ENCODE data around the gene EPHA1. TPM values are rescaled to one million over a fixed set of nuclear protein-coding genes. Genes with fewer than 3 reads are reported as not detected.
A peak's percentile ranks its signal among the peaks of the same experiment; 100 is the strongest.

Gene EPHA1
- total RNA-seq, 2 donors from 2014 or later = 0.24 TPM; not detected in 1

DNA sequence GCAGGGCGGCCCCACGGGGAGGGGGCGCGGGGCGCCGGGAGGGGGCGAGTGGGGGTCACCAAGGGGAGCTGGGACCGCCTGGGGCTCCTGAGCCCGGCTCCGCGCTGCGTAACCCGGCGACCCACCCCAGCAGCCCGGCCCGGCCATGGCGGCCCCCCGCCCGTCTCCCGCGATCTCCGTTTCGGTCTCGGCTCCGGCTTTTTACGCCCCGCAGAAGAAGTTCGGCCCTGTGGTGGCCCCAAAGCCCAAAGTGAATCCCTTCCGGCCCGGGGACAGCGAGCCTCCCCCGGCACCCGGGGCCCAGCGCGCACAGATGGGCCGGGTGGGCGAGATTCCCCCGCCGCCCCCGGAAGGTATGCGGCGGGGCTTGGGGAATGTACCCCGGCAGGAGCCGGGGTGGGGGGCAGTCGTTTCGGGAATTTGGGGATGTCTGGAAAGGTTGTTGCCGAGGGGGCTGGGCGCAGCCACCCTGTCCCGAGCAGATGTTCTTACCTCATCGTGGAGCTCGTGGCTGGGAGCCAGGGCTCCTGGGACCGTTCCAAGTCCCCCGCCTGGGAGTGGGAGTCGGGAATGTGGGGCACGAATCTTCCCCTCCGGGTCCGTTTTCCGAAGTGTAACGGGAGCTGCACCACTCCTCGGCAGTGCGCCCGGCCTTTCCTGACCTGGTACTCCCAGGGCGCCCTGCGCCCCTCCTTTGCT, 27.1 kb downstream of the EPHA1 start:
- DNase-seq (ENCODE audit: low spot score) = peak; percentile 94
- intact Hi-C loops (cut with DNase I) = no loop called here

DNA sequence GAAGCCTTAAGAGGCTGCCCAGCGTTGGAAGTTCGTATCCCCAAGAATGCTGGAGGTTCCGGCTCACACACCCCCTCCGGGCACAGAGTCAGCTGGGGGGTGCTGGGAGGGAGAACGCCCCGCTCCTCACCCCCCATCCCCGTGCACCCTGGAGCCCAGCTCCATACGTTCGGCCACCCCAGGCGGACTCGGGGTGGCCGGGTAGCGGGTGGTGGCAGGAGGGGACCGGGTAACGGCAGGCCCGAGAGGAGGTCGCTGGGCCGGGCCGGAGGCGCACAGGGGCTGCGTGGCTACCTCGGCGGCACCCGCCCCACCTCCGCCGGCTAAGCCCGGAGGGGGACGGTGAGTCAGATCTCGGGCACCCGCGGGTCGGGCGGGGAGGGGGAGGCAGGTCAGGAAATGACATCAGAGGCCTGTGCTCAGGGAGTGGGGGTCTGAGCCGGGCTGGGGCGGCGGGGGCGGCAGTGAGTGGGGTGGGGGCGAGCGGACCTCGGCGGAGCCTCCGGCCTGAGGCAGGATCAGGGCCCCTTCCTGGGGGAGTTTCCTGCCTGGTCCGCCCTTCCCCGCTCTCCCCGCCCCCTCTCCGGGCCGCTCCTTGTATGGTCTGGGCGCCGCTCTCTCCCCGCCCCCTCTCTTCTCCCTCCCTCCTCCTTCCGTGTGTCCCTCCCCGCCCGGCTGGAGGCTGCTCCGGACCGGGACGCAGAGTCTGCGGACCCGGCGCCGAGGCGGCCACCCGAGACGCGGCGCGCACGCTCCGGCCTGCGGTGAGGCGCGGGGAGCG, 27.8 kb downstream of the EPHA1 start, which contains the start of gene ZYX:
Gene ZYX (plus strand): TSS at position 700 of the 781 bp plus-strand sequence. CDS start 227 bp downstream, outside the sequence.
- DNase-seq (ENCODE audit: low spot score) = peak; percentile 99
- intact Hi-C loops (cut with DNase I) = no loop called here

DNA sequence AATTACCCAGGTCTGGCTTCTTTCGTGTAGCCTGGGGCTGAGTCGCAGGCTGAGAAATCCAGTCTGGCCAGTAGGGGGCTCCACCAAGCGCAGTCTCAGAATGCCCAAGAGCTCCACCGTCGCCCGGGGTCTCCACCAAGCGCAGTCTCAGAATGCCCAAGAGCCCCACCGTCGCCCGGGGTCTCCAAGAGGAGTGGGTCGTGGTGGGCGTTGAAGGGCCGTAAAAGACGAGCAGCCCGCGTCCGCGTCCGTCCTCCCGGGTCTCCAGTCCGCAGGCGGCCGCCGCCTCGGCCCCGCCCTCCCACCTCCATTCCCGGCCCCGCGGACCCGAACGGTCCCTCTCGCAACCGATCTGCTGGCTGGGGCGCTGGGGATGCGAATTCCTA, 28.4 kb downstream of the EPHA1 start:
- intact Hi-C loops (cut with DNase I) = no loop called here

DNA sequence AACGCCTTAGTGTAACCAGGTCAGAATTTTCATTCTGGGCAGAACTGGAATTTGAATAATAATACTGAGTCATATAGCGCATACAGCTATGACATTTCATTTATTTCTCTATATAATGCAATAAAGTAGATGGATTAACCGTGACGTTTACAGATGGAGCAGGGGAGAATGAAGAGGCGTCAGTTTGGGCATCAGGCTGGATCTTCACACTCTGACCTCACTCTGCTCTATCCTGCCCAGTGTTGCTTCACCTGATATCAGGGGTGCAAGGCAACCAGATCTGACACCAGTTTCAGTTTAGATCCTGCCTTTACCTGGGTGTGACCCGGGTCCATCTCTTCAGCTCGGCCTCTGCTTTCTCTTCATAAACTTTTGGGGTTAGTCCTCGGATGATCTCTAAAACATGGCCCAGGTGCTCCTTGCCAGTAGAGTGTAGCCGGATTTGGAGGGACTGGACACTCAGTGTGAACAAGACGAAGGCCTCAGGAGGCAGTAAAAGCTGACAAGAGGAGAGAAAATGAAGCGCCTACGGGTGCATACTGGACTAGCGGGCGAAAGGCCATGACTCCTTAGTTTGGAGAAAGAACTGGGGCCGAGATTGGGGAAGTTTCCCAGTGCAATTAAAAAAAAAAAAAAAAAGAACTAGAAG, 28.9 kb downstream of the EPHA1 start:
- intact Hi-C loops (cut with DNase I) = loop anchor here in 1 of 2 donors (5.0 kb wide), 1 partner anchor 33 kb away; no protein-coding TSS in a partner anchor
- DNase-seq (ENCODE audit: low spot score) = peak; percentile 50

More for the DNA sequence above, 28.4 kb downstream of the EPHA1 start:
- peak; percentile 97 for DNase-seq (ENCODE audit: low spot score)

DNA sequence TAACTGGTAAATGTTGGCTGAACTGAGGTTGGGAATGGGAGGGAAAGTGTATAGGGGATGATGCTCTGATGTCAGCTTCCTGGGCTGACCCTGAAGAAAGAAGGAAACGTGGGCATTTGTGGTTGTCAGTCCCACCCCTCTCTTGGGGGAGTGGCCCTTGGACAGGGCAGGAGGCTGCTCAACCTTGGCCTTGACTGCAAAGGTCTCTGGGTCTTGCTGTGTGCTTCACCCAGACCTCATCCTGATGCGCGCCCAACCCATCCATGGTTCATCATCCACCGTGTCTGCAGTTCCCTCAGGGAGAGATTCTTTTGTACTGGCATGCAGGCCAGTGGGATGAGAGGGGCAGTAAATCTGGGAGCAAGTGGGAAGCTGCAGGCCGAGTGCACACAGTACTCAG, 32.3 kb downstream of the EPHA1 start:
- DNase-seq (ENCODE audit: low spot score) = peak; percentile 40
- intact Hi-C loops (cut with DNase I) = loop anchor here in 1 of 2 donors (5.0 kb wide), 1 partner anchor 36 kb away; no protein-coding TSS in a partner anchor

DNA sequence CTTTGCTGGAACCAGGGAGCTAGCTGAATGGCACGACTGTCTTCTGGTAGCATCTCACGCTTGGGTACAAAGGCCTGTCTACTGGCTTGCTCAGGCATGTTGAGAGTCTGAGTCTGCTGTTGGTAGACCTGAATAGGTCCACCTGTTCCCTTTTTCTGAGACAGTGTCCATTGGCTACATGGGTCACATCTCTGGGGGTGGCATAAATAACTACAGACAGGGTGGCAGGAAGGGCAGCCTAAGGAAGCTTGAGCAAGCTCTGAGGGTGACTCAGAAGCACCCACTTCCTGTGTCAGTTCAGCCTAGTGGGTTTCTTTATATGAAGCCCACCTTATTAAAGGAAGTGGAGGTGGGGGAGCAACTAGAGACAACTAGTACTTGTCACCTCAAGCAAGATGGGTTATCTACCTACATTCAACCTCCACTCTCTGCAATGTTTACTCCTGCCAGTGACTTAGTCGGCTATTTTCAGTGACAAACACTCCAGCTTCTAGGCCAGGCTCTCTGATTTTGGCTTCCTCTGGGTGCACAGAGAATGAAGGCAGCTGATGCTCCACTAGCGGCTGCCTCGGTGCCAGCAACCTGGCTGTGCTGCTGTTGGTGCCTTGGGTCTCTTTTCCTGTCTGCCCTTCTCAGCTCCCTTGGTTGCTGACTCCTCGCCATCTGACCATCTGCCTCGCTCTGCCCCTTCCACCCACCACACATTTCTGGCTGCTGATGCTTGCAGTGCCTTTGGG, 33.2 kb downstream of the EPHA1 start:
- DNase-seq (ENCODE audit: low spot score) = peak; percentile 46
- intact Hi-C loops (cut with DNase I) = loop anchor here in 1 of 2 donors (5.0 kb wide), 1 partner anchor 37 kb away; no protein-coding TSS in a partner anchor

DNA sequence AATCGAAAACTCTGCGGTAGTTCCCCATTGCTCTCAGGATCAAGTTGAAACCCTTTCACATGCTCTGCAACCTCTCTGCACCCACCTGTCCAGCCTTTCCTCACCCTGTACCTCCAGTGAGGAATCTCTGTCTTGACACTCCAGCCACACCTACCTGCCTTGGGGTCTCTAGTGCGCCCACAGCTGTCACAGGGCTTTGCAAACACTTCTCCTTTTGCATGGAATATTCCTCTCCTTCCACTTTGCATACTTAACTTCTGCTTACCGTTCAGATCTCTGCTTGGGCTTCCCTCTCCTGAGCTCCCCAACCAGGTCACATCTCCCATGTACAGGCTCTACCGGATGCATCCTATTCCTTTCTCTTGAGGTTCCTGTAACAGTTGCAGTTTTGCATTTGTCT, 34.1 kb downstream of the EPHA1 start:
- intact Hi-C loops (cut with DNase I) = no loop called here
- no peak for DNase-seq (ENCODE audit: low spot score)

DNA sequence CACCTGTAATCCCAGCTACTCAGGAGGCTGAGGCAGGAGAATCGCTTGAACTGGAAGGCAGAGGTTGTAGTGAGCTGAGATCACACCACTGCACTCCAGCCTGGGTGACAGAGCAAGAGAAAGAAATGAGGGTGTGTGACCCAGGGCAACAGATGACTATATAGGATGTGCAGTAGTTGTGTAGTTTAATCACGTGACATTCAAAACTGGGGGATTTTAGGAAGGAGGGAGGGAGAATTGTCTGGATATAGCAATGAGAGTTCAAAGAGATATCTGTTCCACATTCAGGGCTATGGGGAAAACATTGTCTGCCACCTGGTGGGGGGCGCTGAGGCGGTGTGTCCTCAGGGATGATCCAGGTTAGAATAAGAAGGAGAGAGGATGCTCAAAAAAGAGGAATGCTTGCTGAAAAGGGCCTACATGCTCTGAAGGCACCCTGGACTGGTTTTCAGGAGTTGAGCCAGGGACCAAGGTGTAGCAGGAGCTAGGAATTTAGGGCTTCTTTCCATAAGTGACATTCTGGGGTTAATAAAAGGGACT, 35.3 kb downstream of the EPHA1 start:
- intact Hi-C loops (cut with DNase I) = no loop called here
- DNase-seq (ENCODE audit: low spot score) = peak; percentile 15

DNA sequence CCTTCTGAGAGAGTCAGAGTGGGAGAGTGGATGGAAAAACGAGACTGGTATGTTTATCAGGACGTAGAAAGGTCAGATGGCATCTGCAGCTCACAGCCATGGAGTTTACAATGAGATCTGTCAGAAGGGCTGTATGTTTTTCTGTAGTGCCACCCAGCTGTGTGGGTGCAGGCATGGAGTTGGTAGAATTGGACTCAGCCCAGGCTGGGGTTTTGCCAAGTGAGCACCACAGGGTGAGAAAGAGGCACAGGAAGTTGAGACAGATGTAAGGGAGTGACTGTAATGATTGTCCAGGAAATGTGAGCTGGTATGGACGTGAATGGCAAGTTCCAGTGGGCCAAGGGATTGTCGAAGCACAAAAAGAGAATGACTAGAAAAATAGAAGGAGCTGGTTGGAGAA, 36.6 kb downstream of the EPHA1 start:
- intact Hi-C loops (cut with DNase I) = no loop called here
- no peak for DNase-seq (ENCODE audit: low spot score)

DNA sequence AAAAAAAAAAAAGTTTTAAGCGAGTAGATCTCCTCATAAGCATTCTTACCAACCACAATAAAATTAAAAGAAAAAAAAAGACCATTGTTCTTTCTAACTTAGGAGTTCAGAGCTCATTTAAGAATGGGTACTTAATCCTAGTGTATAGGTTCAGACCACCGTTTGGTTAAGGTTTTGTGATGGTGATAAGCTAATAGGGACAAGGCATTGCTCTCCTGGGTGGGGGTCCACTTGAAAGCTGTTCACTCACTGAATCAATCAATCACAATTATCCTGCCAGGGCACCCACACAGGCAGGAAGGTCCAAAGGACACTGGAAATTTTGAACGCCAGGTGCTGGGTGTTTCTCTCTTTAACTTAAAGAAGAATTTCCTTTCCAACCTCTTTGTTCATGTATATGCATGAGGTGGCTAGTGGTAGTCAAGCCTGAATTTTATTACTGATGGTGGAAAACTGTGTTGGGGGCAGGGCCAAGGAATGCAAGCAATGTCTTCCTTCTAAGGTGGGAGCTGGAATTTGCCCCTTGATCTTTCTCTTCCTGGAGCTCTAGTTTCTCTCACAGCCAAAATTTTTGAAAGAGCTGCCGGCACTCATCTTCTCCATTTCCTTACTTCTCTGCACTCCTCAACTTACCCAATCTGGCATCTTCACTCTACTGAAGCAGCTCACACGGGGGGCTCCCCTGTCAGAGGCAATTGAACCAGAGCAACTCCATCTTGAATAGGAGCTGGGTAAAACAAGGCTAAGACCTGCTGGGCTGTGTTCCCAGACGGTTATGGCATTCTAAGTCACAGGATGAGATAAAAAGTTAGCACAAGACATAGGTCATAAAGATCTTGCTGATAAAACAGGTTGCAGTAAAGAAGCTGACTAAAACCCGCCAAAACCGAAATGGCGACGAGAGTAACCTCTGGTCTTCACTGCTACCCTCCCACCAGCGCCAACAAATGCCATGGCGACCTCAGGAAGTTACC, 38.7 kb downstream of the EPHA1 start:
- no peak for DNase-seq (ENCODE audit: low spot score)
- intact Hi-C loops (cut with DNase I) = no loop called here

DNA sequence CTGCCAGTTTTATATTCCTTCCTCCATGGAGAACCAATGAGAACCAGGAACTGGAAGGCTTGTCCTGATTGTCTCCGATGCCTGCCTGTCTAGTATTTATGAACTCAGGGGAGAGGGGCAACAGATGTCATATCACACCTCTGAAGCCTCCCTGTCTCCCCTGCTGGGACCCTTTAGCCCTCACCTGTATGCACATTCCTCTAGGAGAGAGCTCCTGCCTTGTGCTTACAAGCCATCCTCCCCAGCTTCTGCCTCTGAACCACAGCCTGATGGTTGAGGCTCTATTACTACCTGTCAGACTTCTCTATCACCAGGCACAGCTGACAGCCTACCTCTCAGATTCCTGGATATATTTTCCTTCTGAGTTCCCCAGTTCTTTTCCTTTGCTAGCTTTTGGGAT, 40.3 kb downstream of the EPHA1 start:
- intact Hi-C loops (cut with DNase I) = no loop called here
- DNase-seq (ENCODE audit: low spot score) = no peak

DNA sequence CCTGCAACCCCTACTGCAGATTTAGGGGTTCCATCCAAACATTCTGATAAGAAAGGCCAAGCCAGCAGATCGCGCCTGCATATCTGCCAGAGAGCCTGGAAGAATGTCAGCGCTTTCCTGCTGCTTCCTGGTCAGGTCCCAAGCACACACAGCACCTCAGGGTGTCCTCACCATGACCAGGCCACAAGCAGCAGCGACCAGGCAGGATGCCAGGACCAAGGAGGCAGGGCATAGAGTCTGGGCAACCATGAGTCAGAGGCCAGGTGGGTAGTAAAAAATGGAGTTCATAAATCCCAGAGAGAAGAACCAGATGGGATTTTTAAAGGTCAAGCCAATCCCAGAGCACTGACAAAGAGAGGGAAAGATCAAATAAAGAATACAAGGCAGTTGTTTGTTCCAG, 40.7 kb downstream of the EPHA1 start:
- DNase-seq (ENCODE audit: low spot score) = no peak
- intact Hi-C loops (cut with DNase I) = no loop called here

DNA sequence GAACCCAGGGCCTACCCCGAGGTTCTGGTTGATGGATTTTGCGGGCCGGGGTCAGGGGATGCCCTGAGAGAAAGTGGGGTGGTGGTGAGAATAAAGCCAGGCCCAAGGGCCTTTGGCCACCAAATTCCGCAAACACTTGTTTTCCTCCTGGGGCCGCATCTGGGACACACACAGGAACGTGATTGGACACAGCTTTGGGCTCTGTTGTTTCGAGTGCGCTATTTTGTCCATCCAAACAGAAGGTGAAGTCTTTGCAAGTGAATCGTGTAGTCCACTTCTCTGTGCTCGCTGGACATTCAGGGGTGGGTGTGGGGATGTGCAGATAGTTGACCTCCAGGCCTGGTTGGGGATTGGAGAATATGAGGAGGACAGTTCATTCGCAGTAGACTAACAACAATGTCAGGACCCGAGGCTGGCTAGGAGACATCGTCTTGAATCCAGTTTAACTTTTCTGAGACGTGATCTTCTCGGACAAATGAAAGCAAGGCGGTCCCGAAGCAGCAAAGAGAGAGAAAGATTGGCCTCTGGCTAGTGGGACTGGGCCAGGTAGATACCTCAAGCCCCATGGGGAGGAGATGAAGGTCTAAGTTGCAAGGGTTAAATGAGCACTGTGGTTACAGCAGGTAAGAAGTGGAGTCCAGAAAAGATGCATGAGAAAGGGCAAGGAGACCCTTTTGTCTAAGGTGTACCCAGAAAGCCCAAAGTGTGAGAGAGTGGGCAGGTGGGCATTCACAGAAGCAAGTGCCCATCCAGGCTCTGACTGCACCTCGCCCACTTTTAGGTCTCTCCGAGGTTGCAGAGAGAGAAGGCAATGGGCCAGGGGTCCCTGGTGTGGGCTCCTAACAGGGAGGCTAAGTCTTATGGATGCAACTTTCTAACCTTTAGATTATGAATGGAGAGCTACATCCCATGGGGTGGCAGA, 45.4 kb downstream of the EPHA1 start:
- intact Hi-C loops (cut with DNase I) = no loop called here
- DNase-seq (ENCODE audit: low spot score) = no peak

DNA sequence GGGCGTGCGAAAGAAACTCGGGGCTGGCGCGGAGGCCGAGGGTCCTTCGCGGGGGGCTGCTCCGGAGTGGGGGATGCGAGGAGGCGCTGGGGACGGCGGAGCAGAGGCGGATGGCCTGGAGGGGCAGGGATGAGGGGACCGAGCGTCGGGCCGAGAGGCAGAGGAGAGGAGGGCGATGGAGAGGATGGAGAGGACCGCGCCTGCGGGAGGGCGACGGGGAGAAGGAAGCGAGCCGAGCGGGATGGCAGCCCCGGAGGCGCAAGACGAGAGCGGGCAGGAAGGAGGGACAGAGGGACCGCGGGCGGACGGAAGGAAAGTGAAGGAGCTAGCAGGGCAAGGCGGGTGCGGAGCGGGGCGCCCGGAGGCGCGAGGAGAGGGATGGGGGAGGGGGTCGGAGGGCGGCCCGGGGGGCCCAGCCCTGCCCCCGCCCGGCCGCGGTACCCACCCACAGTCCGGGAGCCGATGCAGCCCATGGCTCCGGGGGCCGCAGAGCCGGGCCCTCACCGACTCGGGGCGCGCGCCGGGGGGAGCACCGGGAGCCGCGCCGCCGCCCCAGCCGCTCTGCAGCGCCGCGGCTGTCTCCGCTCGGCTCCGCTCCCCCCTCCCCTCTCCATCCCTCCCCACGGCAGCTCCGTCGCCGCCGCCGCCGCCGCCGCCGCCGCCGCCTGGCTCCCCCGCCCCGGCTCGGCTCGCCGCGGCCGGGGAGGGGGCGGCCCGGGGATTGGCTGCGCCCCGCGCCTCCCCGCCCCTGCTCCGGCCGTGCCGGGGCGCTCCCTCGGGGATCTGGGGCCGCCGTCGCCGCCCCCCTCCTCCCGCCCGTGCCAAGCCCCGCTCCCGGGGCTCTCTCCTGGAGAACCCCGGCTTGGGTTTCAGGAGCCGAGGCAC, 46.3 kb downstream of the EPHA1 start, which contains the start of gene FAM131B:
Gene FAM131B (minus strand): TSS at position 583 of the 885 bp plus-strand sequence. CDS start 110 bp downstream, at position 473.
- DNase-seq (ENCODE audit: low spot score) = no peak
- intact Hi-C loops (cut with DNase I) = no loop called here

DNA sequence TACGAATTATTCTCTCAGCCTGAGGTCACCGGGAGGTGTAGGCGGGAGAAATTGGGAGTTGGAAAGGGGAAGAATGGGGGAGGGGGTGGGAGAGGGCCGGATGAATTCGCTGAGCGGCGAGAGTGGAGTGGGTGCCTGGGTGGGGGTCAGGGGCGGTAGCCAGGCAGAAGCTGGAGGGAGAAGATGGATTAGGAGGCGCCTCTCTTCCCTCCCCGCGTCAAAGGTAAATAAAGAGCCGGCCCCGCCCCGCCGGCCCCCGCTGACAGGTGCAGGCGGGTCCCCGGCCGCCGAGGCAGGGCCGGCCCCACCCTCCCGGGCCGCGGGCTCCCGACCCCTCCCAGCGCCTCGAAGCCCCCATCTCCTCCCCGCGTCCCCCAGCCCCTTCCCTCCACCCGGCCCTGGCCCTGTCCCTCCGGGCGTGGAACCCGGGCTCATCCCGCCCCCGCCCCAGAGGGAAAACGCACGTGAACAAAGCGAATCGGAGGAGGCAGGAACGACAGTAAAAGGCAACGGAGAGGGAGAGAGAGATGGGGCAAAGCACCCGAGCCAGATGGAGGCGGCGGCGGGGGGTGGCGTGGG, 47.0 kb downstream of the EPHA1 start:
- intact Hi-C loops (cut with DNase I) = no loop called here
- no peak for DNase-seq (ENCODE audit: low spot score)

Data from posterior vena cava (tissue), 2 donors.